GM18526 (cell line): Measurements from ENCODE around the gene SFMBT2.

Source experiments
- POLR2A ChIP-seq: IDR thresholded peaks from 3 replicates; pipeline ENCODE4 v1.6.1; 2011; ENCODE audit not compliant: insufficient read length; ENCODE audit errors: extremely low read depth

The SFMBT2 gene

DNA sequence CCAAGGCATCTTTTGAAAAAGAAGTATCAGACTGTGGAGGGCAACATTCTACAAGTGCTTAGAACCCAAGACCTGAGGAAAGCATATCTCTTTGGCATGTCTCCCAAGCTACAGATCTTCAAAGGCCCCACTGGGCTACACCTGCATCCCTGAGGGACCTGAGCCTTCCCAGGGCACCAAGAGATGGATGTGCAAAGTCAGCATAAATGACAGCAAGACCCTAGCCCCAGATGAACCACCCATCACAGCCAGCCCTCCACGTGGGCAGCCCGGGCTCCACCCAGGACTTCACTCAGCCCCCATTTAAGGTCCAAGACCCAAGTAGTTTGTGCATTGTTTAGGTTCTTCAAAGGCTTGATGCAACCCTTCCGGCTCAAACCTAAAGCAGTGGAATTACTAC, 123.5 kb downstream of the SFMBT2 start:
- TF ChIP-seq POLR2A: no peak

DNA sequence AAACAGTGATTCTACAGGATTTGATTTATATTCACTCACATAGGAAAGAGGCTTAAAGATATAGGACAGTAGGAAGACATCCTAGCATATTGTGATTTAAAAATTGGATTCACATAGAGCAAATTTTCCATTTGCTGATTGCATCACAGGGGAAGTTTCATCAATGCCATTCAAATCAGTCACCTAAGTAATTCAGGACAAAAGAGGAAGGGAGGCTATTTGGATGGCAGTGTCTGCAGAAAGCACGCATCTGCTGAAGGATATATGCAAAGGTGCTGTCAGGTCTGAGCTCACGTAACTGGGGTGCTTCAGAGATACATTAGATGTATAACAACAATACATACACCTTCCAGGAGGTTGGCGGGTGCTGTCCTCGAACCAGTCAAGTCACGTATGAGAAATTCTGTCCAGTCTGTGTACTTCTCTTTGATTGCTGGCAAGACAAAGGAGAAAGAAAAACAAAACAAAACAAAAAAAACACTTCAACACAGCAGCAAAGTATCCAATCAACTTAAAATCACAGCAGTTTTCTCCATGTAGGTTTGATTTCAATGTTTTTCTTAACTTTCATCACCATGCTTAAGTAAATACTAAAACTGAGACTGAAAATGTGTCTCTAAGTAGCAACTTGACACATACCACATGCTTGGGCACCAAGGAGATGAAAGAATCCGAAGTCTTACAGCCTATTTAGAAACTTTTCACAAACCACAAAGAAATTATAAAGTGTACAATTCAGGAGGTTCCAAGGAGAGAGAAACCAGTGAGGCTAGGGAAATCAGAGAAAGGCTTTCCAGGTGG, 125.1 kb downstream of the SFMBT2 start:
- TF ChIP-seq POLR2A: no peak

DNA sequence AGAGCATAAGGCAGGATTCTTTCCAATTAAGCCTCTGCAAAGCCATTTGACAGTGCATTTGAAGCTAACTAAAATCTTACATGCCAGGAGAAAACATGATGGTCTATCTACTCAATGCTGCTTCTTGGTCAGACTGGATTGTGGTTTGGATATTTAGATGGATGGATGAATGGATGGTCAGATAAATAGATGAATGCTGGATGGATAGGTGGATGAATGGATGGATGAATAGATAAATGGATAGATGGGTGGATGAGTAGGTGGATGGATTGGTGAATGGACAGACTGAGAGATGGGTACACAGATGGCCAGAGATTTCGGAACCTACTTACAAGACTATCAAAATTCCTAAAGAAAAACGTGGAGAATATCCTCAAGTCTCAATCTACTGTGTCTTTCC, 127.6 kb downstream of the SFMBT2 start:
- no peak for TF ChIP-seq POLR2A

DNA sequence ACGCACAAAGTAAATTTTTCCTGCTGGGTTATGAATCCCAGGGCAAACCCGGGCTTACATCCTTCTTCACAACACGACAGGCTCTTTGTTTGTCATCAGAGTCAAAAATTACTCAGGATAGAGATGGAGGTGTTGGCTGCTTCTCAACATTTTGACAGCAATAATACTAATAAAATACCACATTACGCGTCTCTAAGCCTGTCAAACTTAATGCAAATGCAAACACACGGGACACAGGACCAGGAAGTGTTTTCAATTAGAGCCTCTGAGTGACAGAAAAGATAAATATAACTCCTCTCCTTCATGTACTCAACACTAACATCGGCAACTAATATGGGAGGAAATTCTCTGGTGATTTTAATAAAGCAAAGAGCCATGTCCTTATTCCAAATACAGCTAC, 128.4 kb downstream of the SFMBT2 start:
- no peak for TF ChIP-seq POLR2A

DNA sequence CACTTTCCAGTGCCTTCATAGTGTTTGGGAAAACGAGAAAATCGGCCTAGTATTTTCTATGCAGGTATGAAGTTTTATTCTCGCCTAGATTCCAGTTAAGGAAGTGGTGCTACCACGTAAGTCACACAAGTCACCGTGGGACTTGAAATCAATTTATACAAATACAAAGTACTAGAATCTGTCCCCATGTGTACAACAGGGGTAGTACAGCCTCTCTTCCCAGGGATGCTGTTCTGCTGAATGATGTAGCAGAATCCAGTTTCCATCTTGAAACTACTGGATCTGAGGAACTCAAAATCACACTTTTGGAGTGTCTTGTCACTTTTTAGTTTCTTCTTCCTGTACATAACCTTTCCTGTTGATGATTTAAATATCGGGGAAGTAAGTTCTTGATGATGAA, 129.4 kb downstream of the SFMBT2 start:
- no peak for TF ChIP-seq POLR2A

DNA sequence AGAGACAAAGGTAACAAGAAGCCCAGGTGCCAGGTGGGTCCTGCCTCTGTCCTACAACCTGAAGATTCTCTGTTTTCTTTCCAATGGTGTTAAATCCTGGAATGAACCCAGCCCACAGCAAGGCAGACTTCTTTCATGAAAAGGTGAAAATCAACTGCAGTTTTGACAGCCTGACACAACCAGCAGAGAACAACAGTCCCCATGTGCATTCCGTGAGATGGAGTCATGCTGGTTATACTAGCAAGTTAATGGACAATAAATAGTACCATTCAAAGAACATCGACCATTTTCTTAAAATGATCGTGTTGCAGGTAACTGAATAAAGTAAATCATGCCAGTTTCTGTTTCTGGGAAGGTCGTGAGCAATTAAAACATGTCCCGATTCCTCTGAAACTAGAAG, 131.5 kb downstream of the SFMBT2 start:
- TF ChIP-seq POLR2A: no peak

DNA sequence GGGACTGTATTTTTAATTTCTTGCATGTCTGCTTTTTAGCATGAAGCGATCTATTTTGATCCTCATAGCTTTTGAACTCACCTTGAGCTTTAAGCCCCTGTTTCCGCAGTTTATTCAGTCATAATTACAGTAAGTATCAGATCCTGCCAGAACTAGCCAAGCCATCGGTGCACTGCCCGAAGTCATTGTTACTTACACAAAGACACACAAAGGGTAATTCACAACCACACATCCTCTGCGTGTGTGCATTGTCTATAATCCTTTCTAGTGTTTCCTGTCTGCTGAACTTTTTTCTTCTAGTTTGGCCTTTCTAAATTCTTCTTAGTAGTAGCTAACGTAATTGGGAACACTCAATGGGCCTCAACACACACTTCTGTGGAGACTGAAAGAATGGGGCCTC, 133.0 kb downstream of the SFMBT2 start:
- TF ChIP-seq POLR2A: no peak

DNA sequence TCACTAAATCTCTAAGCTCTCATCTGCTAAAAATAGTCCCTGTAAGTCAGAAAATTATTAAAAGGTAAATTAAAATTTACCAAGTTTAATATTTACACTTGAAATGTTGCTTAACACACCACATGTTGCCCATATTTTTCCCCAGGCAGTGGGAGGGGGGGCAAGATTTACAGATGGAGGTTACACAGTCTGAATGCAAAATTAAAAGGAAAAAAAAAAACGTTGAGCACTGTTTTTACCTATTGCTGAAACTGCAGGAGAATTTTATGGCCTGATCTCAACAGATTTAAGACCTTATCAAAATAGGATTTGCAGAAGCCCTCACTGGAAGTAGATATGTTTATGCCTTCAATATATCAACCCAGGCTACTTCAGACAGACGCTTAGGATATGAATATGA, 133.4 kb downstream of the SFMBT2 start:
- TF ChIP-seq POLR2A: no peak

DNA sequence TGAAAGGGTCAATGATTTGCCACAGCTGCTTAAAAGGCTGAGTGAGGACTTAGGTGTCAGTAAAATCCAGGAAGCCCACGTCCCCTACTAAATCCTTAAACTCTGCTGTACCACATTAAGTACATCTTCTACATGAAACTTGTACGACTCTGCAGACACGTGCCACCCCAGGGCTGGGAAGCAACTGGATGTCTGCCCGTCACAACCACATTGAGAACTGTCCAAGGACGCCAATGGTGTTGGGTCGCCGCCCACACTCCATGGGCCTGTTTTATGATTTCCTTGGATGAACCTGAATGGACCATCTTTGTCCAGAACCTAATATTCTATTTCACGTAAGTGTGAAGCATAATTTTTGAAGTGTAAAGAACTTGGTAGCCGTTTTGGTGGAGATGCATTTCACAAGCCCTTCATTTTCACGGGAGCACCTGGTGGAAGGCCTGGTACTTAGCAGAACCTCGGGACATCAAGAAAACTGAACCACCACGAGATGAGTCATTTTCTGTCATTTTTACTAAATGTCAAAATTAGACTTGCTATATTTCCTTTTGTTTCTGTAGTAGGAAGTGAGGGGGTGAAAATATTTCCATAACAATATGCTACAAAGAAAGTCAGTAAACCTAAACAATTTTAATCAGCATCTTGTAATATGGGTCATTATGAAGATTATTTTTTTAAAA, 134.9 kb downstream of the SFMBT2 start:
- no peak for TF ChIP-seq POLR2A

DNA sequence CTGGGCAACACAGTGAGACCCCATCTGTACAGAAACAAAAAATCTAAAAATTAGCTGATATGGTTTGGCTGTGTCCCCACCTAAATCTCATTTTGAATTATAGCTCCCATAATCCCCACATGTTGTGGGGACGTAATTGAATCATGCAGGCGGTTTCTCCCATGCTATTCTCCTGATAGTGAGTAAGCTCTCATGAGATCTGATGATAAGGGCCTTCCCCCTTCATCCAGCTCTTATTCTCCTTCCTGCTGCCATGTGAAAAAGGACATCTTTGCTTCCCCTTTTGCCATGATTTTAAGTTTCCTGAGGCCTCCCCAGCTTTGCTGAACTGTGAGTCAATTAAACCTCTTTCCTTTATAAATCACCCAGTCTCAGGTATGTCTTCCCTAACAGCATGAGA, 136.5 kb downstream of the SFMBT2 start:
- no peak for TF ChIP-seq POLR2A

DNA sequence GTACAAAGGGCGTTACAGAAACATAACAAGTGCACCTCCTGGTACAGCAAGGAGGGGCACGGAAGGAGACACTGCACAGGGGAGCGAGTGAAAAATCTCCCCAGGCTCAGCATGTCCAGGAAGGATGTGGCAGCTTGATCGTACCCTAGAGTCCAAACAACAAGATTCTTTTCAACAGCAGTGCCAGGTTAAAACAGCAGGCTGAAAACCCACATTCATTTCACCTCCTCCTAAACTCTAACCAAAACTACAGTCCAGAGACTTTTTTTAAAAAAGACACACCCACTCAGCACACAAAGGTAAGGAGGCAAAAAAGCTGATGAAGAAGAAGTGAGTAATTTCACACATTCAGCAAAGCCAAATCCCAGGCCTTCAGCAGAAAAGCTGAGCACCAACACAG, 138.8 kb downstream of the SFMBT2 start:
- no peak for TF ChIP-seq POLR2A

DNA sequence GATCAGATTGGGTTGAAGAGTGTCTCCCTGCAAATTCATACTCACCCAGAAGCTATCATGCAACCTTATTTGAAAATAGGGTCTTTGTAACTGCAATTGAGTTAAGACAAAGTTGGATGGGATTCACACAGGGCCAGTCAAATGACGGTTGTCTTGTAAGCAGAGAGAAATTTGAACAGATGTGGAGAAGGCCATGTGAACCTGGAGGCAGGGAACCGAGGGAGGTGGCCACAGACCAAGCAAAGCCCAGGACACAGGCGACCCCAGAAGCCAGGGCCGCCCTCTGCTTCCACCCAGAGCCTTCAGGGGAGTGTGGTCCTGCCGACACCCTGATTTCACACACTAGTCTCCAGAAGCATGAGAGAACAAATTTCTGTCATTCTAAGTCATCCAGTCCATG, 140.8 kb downstream of the SFMBT2 start:
- no peak for TF ChIP-seq POLR2A

DNA sequence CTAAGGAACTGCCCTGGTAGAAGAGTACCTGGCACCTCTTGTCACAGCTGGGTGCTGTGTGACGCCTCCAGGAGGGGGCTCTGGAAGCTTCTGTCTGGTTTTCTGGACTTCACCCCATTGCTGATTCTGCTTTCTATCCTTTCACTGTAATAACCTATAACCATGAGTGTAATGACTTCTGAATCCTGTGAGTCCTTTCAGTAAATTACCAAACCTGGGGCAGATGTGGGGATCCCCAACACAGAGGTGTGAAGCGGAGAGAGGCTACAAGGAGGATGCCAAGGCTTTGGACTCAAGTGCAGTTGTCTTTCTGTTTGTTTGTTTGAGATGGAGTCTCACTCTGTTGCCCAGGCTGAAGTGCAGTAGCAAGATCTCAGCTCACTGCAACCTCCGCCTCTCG, 143.7 kb downstream of the SFMBT2 start:
- TF ChIP-seq POLR2A: no peak

DNA sequence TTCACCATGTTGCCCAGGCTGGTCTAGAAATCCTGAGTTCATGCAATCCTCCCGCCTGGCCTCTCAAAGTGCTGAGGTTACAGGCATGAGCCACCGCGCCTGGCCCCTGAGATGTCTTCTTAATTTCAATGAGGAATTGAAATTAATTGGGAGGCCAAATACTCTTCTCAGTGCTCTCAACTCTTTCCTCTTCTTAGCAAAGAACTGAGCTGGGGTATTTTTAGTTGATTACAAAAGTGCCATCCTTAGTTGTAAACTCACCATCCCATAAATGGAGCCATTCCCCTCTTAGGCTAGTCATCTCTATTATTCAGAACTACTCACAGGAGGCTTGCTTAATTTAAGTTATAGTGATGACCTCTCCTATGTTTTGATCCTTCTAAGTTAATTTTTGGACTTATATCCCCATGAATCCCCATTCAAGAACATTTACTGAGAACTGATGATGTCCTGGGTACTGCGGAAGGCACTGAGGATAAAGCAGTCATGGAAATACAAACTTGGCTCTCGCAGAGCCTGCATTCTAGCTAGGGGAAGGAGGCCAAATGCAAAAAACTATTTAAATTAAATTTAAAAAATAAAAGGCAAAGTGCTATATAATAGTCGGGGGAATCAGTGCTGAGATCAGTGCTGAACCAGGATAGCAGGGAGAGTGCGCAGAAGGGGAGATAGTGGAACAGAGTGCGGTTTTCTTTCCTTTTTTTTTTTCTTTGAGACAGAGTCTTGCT, 145.3 kb downstream of the SFMBT2 start:
- TF ChIP-seq POLR2A: no peak

DNA sequence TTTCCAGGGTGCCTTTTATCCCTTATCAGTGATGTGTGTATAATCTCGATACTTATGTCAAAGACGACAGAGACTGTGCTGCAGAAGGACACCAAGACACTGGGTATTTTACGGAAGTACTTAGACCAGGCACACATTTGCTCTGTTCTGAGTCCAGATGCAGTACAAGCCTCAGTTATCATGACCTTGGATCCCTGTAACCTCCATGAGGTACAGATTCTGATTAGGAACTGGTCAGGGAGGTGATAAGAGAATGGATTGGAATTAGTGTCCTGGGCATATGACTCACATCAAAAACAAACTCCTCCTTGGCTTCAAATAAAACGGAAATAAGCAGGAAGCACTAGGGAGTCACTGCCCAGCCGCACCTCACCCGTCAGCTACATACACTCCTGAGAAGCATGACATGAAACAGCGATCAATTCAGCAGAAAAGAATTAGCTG, 146.5 kb downstream of the SFMBT2 start:
- no peak for TF ChIP-seq POLR2A

DNA sequence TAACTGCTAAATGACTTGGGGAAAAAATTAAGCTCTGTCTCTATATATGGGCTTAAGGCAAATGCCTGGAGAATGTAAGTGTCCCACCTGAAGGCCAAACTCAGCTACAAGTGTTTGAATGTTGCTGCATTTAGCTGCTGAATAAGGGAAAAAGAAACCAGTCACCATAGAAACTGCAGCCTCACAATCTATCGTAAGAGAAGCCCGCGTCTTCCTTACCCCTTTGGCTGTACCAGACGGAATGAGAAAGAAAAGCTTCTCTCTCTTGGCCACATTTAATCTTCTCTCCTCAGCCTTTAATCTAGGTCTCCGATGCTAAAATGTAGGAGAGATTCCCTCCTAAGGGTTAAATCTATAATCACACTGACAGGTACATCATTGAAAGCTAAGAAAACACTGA, 147.2 kb downstream of the SFMBT2 start:
- no peak for TF ChIP-seq POLR2A
